ENCODE measurements around the gene WNT9B. TPM values are rescaled to one million over a fixed set of nuclear protein-coding genes. Genes with fewer than 3 reads are reported as not detected.

The WNT9B gene
- total and polyA plus RNA-seq, 4 donors = 0.08 to 0.14 (median 0.10) TPM; not detected in 1

- Histone ChIP-seq H3K27ac (ENCODE audit: low read depth in 1 of 2, low read length in 2 of 2) (no peak overlapping the region), H3K9ac (ENCODE audit: low read depth in 1 of 2, low read length in 2 of 2) (no peak overlapping the region), H3K4me1 (ENCODE audit: control insufficient read depth in 4 of 4, insufficient read depth in 4 of 4, low read length in 3 of 4) (no peaks in the 10 kb centered on the region), H3K36me3 (ENCODE audit: control insufficient read depth in 4 of 4, insufficient read depth in 3 of 4, low read depth in 1 of 4, low read length in 3 of 4) (no peaks in the 10 kb centered on the region), H3K9me3 (ENCODE audit: control insufficient read depth in 4 of 4, low read length in 3 of 4) (no peaks in the 10 kb centered on the region), H3K4me3 (ENCODE audit: low read depth in 1 of 3, low read length in 3 of 3) (no peak overlapping the region), H3K27me3 (ENCODE audit: control insufficient read depth in 4 of 4, insufficient read depth in 4 of 4, low read length in 3 of 4) (no peaks in the 10 kb centered on the region)
- 78% methylated on average over 19 of the region's 19 CpGs for WGBS
- DNase-seq (ENCODE audit: low spot score) = no peak
- TF ChIP-seq FOXA2 (IDR thresholded peaks at IDR 0.05) = no peak
- TF ChIP-seq NR2F2 (IDR thresholded peaks at IDR 0.05) = no peak
- TF ChIP-seq ATF3 (IDR thresholded peaks at IDR 0.05) = no peak
- no peak for TF ChIP-seq GABPA (IDR thresholded peaks at IDR 0.05 in 1 of 2, conservative IDR thresholded peaks at IDR 0.05 in 1 of 2)
- no peak for TF ChIP-seq HNF4A (conservative IDR thresholded peaks at IDR 0.05)
- no peak for TF ChIP-seq REST (IDR thresholded peaks at IDR 0.05)
- TF ChIP-seq EGR1 (IDR thresholded peaks at IDR 0.05; ENCODE audit: low read depth in 2 of 2) = no peak
- TF ChIP-seq TAF1 (conservative IDR thresholded peaks at IDR 0.05) = no peak
- TF ChIP-seq RAD21 (IDR thresholded peaks at IDR 0.05) = no peak
- TF ChIP-seq ZBTB33 (IDR thresholded peaks at IDR 0.05) = no peak
- TF ChIP-seq JUND (IDR thresholded peaks at IDR 0.05) = no peak
Observed at GRCh38 chr17:46883871-46884520, 32.6 kb downstream of the WNT9B start.

- Histone ChIP-seq H3K27ac (ENCODE audit: low read depth in 1 of 2, low read length in 2 of 2) (no peak overlapping the region), H3K27me3 (ENCODE audit: control insufficient read depth in 4 of 4, insufficient read depth in 4 of 4, low read length in 3 of 4) (no peaks in the 10 kb centered on the region), H3K4me1 (ENCODE audit: control insufficient read depth in 4 of 4, insufficient read depth in 4 of 4, low read length in 3 of 4) (no peaks in the 10 kb centered on the region), H3K36me3 (ENCODE audit: control insufficient read depth in 4 of 4, insufficient read depth in 3 of 4, low read depth in 1 of 4, low read length in 3 of 4) (no peaks in the 10 kb centered on the region), H3K9me3 (ENCODE audit: control insufficient read depth in 4 of 4, low read length in 3 of 4) (no peaks in the 10 kb centered on the region), H3K9ac (ENCODE audit: low read depth in 1 of 2, low read length in 2 of 2) (no peak overlapping the region), H3K4me3 (ENCODE audit: low read depth in 1 of 3, low read length in 3 of 3) (no peak overlapping the region)
- TF ChIP-seq GABPA (IDR thresholded peaks at IDR 0.05 in 1 of 2, conservative IDR thresholded peaks at IDR 0.05 in 1 of 2) (no peak), SP1 (IDR thresholded peaks at IDR 0.05) (no peak), YY1 (IDR thresholded peaks at IDR 0.05) (no peak), HNF4G (IDR thresholded peaks at IDR 0.05) (no peak), JUND (IDR thresholded peaks at IDR 0.05) (no peak), ZBTB33 (IDR thresholded peaks at IDR 0.05) (no peak), TAF1 (conservative IDR thresholded peaks at IDR 0.05) (no peak), REST (IDR thresholded peaks at IDR 0.05) (no peak), RAD21 (IDR thresholded peaks at IDR 0.05) (no peak), CTCF (IDR thresholded peaks at IDR 0.05; ENCODE audit: low read depth, low read length, missing input control) (no peak), EGR1 (IDR thresholded peaks at IDR 0.05; ENCODE audit: low read depth in 2 of 2) (no peak), FOXA2 (IDR thresholded peaks at IDR 0.05) (no peak), RXRA (IDR thresholded peaks at IDR 0.05) (no peak)
- no peak for DNase-seq (ENCODE audit: low spot score)
- WGBS = 84% methylated on average over 7 of the region's 7 CpGs
Observed at GRCh38 chr17:46884552-46884951, 33.2 kb downstream of the WNT9B start.

All from liver (tissue), 9 donors.